Measurements from ENCODE around the gene KISS1. TPM values are rescaled to one million over a fixed set of nuclear protein-coding genes. Genes with fewer than 3 reads are reported as not detected.
"Not testable (repeated sequence)": the region's sequence is repeated elsewhere in the genome, so short reads cannot be mapped to it uniquely, and the experiment has no call there.

KISS1 gene
- total and polyA plus RNA-seq, 8 donors: 1.1 to 8.3 (median 1.6) TPM; not detected in 5

GRCh38 chr1:204240233-204240632 is 43.9 kb upstream of the KISS1 start:
- Histone ChIP-seq H3K4me1 (no peaks in the 10 kb centered on the region), H3K27ac (no peak overlapping the region), H3K27me3 (no peaks in the 10 kb centered on the region), H3K9me3 (no peaks in the 10 kb centered on the region), H3K36me3 (peaks cover 20 to 100% (median 98%) of the 10 kb centered on the region in 4 donors), H3K4me3 (no peak overlapping the region)
- TF ChIP-seq EP300 (IDR thresholded peaks at IDR 0.05) (no peak), CTCF (IDR thresholded peaks at IDR 0.05) (no peak), POLR2A (IDR thresholded peaks at IDR 0.05) (no peak), POLR2AphosphoS5 (IDR thresholded peaks at IDR 0.05) (no peak)
- no peak for DNase-seq
- intact Hi-C loops (cut with DNase I; ENCODE audit: low total_unique reads): no loop called here
- WGBS, 5 donors: 69 to 88% (median 77%) methylated on average over 1 of the region's 1 CpG

GRCh38 chr1:204239401-204239800 is 43.1 kb upstream of the KISS1 start:
- H3K4me3 ChIP-seq; intact Hi-C loops (cut with DNase I; ENCODE audit: low total_unique reads); H3K27me3 ChIP-seq; H3K9me3 ChIP-seq; DNase-seq; H3K4me1 ChIP-seq; H3K27ac ChIP-seq: not testable (repeated sequence)
- WGBS, 5 donors: 71 to 88% (median 73%) methylated on average over 3 of the region's 3 CpGs
- peaks cover 13 to 98% (median 95%) of the 10 kb centered on the region in 4 donors for H3K36me3 ChIP-seq

GRCh38 chr1:204238520-204238919 is 42.2 kb upstream of the KISS1 start:
- not testable (repeated sequence) for DNase-seq, H3K4me1 ChIP-seq
- H3K36me3 ChIP-seq: peaks cover 19 to 98% (median 96%) of the 10 kb centered on the region in 4 donors

GRCh38 chr1:204237515-204237914 is 41.2 kb upstream of the KISS1 start:
- peaks cover 21 to 98% (median 93%) of the 10 kb centered on the region in 4 donors for H3K36me3 ChIP-seq
- H3K4me1 ChIP-seq; H3K27ac ChIP-seq; DNase-seq; H3K9me3 ChIP-seq; intact Hi-C loops (cut with DNase I; ENCODE audit: low total_unique reads); H3K27me3 ChIP-seq; H3K4me3 ChIP-seq: not testable (repeated sequence)
- WGBS, 5 donors: 91 to 100% (median 95%) methylated on average over 1 of the region's 1 CpG

More at GRCh38 chr1:204238520-204238919, 42.2 kb upstream of the KISS1 start:
- H3K27me3 ChIP-seq; H3K27ac ChIP-seq; intact Hi-C loops (cut with DNase I; ENCODE audit: low total_unique reads); H3K9me3 ChIP-seq; H3K4me3 ChIP-seq: not testable (repeated sequence)
- WGBS, 5 donors: 67 to 93% (median 83%) methylated on average over 1 to 2 of the region's 2 CpGs

GRCh38 chr1:204232526-204232925 is 36.2 kb upstream of the KISS1 start:
- peaks cover 34 to 98% (median 94%) of the 10 kb centered on the region in 4 donors for H3K36me3 ChIP-seq
- no peaks in the 10 kb centered on the region for H3K9me3 ChIP-seq
- intact Hi-C loops (cut with DNase I; ENCODE audit: low total_unique reads): no loop called here
- no peak overlapping the region for H3K27ac ChIP-seq
- no peaks in the 10 kb centered on the region for H3K27me3 ChIP-seq
- TF ChIP-seq EP300 (IDR thresholded peaks at IDR 0.05) (no peak), POLR2A (IDR thresholded peaks at IDR 0.05) (no peak), POLR2AphosphoS5 (IDR thresholded peaks at IDR 0.05) (no peak)
- H3K4me3 ChIP-seq: no peak overlapping the region
- H3K4me1 ChIP-seq: peaks cover 0 to 11% (median 6%) of the 10 kb centered on the region in 4 donors
- no peak for DNase-seq

GRCh38 chr1:204230211-204230610 is 33.9 kb upstream of the KISS1 start:
- Histone ChIP-seq H3K27me3 (no peaks in the 10 kb centered on the region), H3K4me1 (peaks cover 9 to 34% (median 18%) of the 10 kb centered on the region in 4 donors), H3K9me3 (no peaks in the 10 kb centered on the region), H3K27ac (no peak overlapping the region), H3K36me3 (peaks cover 35 to 95% (median 85%) of the 10 kb centered on the region in 4 donors), H3K4me3 (no peak overlapping the region)
- intact Hi-C loops (cut with DNase I; ENCODE audit: low total_unique reads): no loop called here
- TF ChIP-seq EP300 (IDR thresholded peaks at IDR 0.05) (no peak), CTCF (IDR thresholded peaks at IDR 0.05) (no peak), POLR2AphosphoS5 (IDR thresholded peaks at IDR 0.05) (no peak), POLR2A (IDR thresholded peaks at IDR 0.05) (no peak)
- 90 to 93% (median 91%) methylated on average over 14 of the region's 14 CpGs for WGBS, 5 donors
- no peak for DNase-seq

Data from stomach (tissue), 9 donors.